GM18508 (cell line): Measurements from ENCODE around the gene DNAJC4.
A peak's percentile ranks its signal among the peaks of the same experiment; 100 is the strongest.

ENCODE experiments used
- ATAC-seq: cut with Tn5 transposase; IDR thresholded peaks from one replicate; pipeline ENCODE4 v1.9.1; 2021; ENCODE audit warnings: moderate number of reproducible peaks; ENCODE audit not compliant: insufficient read depth, unreplicated experiment

DNAJC4 gene, protein sequence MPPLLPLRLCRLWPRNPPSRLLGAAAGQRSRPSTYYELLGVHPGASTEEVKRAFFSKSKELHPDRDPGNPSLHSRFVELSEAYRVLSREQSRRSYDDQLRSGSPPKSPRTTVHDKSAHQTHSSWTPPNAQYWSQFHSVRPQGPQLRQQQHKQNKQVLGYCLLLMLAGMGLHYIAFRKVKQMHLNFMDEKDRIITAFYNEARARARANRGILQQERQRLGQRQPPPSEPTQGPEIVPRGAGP

GRCh38 chr11:64230171-64230984 lies at the start of gene DNAJC4:
DNAJC4 (plus strand) TSS chr11:64230548; CDS start chr11:64230855, 307 bp downstream.
- no peak for ATAC-seq

DNA sequence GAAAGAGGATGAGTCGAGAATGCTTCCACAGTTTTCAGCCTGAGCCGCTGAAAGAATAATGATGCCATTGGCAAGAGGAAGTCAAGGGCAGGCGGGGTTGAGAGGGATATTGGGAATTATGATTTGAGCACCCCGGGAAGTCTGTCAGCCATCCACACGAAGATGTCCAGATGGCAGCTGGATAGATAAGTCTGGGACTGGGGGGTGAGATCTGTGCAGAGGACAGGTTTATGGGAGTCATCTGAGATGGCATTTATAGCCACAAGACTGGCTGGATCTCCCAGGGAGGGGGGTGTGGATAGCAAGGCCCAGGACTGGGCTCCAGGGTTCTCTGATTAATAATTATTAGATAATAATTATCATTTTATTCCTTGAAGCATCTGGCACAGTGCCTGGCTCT lies 49.5 kb upstream of the DNAJC4 start:
- ATAC-seq = no peak

DNA sequence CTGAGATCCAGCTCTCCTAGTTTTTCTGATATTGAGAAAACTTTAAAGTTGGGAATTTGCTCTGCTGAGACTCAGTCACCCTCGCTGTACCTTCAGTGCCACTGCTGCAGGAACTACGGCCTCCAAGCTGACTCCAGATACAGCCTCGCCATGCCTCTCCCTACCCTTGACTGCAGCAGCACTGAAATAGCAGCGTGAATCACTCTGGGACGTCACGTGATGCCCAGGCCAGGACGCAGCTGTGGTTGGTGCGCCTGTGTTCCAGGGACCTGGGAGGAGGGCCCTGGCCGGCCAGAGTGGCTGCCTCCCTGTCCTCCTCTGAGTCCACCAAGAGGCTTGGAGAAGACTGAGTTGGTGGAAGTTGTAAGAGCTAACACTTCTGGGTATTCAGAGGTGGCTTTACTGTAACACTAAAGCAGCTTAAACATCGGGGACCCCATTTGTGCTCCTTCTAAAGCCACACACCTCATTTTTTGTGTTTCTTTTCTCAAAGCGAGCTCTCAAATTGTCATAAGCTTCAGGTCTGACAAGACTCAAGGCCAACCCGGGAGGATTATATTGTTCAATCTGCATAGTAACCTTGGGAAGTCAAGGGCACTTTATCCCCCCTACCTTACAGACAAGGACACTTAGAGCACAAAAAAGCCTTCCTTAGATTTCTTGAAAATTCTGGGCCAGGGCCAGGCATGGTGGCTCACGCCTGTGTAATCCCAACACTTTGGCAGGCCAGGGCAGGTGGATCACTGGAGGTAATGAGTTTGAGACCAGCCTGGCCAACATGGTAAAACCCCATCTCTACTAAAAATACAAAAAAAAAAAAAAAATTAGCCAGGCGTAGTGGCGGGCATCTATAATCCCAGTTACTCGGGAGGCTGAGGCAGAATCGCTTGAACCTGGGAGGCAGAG lies 48.6 kb upstream of the DNAJC4 start:
- no peak for ATAC-seq

GRCh38 chr11:64183890-64184289 lies 46.5 kb upstream of the DNAJC4 start:
- no peak for ATAC-seq

- peak; percentile 11 for ATAC-seq
These were observed 45.1 kb upstream of the DNAJC4 start for GRCh38 chr11:64185175-64185692.

- peak; percentile 77 for ATAC-seq
These were observed 44.5 kb upstream of the DNAJC4 start, which contains the start of gene STIP1 for GRCh38 chr11:64185693-64186491. STIP1 (plus strand) TSS chr11:64186171; CDS start chr11:64186262, 91 bp downstream.

- ATAC-seq = no peak
These were observed 43.7 kb upstream of the DNAJC4 start for GRCh38 chr11:64186492-64187165.

DNA sequence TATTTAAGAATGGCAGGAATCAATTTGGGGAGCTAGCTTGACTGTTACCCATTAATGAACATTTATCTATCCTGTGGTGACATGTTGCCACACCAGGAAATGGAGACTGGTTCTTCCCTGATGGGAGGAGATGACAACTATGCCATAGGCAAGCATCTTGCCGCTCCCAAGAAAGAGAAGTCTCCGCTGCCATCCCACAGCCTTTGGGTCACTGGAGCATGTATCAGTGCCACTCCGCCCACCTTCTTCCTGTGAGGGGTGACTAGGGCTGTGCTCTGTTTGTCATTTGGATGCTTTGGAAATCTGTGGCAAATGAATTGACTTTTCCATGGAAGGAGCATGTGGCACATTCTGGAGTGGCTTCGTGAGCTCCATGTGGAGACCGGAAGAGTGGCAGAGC lies 37.9 kb upstream of the DNAJC4 start:
- no peak for ATAC-seq

DNA sequence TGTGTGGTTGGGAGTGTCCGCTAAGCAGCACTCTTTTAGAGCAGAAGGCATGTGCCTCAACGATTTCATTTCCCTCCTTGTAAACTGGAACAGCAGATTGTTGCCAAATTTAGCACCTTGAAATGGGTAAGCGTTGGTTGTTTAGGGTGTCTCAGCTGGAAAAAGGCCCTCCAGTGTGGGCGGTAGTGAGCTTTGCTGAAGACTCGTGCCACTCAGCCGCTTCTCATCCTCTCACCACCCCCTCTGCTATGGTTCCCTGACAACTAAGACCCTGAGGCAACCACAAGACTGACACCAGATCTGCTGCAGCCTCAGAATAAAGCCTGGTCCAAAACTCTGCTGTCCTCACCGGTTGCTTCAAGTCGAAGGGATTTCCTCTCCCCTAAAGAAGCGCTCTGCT lies 33.7 kb upstream of the DNAJC4 start:
- no peak for ATAC-seq

DNA sequence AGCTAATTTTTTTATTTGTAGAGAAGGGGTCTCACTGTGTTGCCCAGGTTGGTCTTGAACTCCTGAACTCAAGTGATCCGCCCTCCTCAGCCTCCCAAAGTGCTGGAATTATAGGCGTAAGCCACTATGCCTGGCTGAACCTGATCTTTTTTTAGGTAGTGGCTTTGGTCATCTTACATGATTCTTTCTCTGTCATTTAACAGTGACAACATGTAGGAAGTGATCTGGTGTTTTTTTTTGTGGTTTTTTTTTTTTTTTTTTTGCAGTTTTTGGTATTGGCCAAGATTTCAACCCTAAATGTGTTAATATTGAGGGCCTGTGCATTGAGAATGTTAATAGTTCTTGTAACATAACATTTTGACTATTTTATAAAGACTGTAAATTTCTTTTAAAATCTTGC lies 31.8 kb upstream of the DNAJC4 start:
- no peak for ATAC-seq

DNA sequence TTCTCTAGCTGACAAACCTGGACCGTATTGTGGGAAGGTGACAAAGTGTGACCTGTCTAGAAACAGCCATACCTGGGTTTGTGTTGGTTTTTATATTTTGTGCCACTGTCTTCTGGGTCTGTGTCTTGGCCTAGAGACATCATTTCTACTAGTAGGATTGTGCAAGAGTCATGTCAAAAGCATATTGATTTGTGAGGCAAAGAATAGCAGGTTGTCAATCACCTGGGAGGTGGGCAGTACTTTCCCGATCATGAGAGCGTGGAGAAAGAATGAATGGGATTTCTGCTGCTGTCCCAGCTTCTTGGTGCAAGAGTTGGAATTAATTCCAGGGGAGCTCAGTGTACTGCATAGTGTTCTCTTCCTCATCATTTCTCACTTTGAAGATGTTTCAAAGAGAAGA lies 28.8 kb upstream of the DNAJC4 start:
- no peak for ATAC-seq

DNA sequence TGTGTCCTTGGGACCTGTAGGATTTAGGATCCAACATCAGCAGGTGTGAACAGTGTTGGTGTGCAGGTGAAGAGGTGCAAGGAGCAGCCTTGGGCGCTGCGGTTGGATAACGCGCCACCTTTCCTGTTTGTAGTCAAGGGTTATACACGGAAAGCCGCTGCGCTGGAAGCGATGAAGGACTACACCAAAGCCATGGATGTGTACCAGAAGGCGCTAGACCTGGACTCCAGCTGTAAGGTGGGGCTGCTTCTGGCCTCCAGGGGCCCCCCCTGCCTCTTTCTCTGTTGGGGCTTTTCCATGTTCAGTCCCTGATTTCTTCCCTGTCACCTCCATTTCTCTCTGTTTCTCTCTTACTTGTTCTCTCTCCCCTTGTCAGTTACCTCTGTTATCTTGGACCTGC lies 27.4 kb upstream of the DNAJC4 start:
- ATAC-seq = no peak

- ATAC-seq = no peak
These were observed 26.8 kb upstream of the DNAJC4 start for GRCh38 chr11:64203421-64204079.

GRCh38 chr11:64204080-64204440 lies 26.3 kb upstream of the DNAJC4 start:
- ATAC-seq = no peak

- ATAC-seq = no peak
These were observed 25.8 kb upstream of the DNAJC4 start for GRCh38 chr11:64204464-64204989.

- no peak for ATAC-seq
These were observed 23.7 kb upstream of the DNAJC4 start, which contains the start of gene FERMT3 for GRCh38 chr11:64206457-64207255. FERMT3 (plus strand) TSS chr11:64206721; CDS start chr11:64207365, 644 bp downstream.

DNA sequence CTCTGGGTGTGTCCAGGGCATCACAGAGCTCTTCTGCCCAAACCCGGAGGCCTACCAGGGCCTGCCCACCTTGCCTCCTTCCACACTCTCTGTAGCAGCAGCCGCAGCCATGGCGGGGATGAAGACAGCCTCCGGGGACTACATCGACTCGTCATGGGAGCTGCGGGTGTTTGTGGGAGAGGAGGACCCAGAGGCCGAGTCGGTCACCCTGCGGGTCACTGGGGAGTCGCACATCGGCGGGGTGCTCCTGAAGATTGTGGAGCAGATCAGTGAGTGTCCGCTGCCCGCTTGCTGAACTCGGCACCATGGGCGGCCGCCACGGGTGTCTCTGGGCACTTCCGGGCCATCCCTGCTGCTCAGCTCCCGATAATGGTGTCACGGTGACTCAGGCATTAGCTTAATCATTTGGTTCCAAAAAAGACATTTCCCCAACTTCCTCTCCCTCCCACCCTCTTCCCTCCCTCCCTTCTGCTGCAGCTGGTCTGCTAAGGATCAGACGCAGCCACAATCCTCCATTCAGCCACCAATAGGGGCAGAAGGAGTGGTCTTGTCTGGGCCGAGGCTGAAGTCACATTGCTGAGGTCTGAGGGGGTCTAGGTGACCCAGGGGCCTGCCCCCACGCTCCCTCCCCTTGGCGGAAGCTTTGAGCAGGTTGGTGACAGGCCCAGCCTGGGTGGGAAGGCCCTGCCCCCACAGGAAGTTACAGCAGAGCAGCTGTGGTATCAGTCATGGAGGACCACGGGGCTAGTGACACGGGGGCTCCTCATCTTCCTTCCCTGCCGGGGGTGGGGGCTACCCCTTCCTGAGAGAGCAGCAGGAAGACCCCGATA lies 22.9 kb upstream of the DNAJC4 start:
- ATAC-seq = no peak
